HFFc6 (cell line): ENCODE measurements around the gene DUT. TPM values are rescaled to one million over a fixed set of nuclear protein-coding genes. Genes with fewer than 3 reads are reported as not detected.

Experiments
- DNase-seq: peaks from one replicate; pipeline ENCODE4 v3.0.0-alpha.2; 2018
- H3K27ac Mint-ChIP-seq: 2 replicates; pipeline ENCODE4 v1.8.0; 2020; ENCODE audit warnings: mild to moderate bottlenecking, mixed read lengths
- H3K27me3 Mint-ChIP-seq: 2 replicates; pipeline ENCODE4 v1.8.0; 2021; ENCODE audit warnings: mild to moderate bottlenecking, moderate library complexity, mixed read lengths; ENCODE audit not compliant: insufficient read depth
- H3K36me3 Mint-ChIP-seq: 2 replicates; pipeline ENCODE4 v1.8.0; 2021; ENCODE audit warnings: low read depth, mixed read lengths
- H3K4me1 Mint-ChIP-seq: 2 replicates; pipeline ENCODE4 v1.8.0; 2020; ENCODE audit warnings: low read depth, mixed read lengths
- H3K4me3 Mint-ChIP-seq: 2 replicates; pipeline ENCODE4 v1.8.0; 2020; ENCODE audit warnings: mild to moderate bottlenecking, moderate library complexity, mixed read lengths
- H3K9me3 Mint-ChIP-seq: 2 replicates; pipeline ENCODE4 v1.8.0; 2020; ENCODE audit warnings: mild to moderate bottlenecking, mixed read lengths
- total RNA-seq, 6 experiments: library from RNA; stranded (reverse); fragmentation: NEBNext Ultra II Directional; extraction: Animal tissue kit (Norgen Biotek cat#: 25700); gene quantifications; 2 replicates in 1 of 6; 3 replicates in 5 of 6; pipeline ENCODE4 v1.2.3, GENCODE V29; 2021
- TF ChIP-seq, protein P1 (sequence below): fragments of 200-600 bp; sonication (generic); IDR thresholded peaks from 2 replicates; pipeline ENCODE4 v1.5.0; 2021; ENCODE audit warnings: antibody characterized with exemption, mild to moderate bottlenecking

The DUT gene
- total RNA-seq, 6 experiments from 2014 or later, result 86.0 to 130 (median 114) TPM

GRCh38 chr15:48336940-48337339, 5.7 kb downstream of the DUT start:
- H3K4me1 Mint-ChIP-seq, result peaks cover 40% of the 10 kb centered on the region
- no peaks in the 10 kb centered on the region for H3K9me3 Mint-ChIP-seq
- DNase-seq, result no peak
- TF ChIP-seq, protein P1, sequence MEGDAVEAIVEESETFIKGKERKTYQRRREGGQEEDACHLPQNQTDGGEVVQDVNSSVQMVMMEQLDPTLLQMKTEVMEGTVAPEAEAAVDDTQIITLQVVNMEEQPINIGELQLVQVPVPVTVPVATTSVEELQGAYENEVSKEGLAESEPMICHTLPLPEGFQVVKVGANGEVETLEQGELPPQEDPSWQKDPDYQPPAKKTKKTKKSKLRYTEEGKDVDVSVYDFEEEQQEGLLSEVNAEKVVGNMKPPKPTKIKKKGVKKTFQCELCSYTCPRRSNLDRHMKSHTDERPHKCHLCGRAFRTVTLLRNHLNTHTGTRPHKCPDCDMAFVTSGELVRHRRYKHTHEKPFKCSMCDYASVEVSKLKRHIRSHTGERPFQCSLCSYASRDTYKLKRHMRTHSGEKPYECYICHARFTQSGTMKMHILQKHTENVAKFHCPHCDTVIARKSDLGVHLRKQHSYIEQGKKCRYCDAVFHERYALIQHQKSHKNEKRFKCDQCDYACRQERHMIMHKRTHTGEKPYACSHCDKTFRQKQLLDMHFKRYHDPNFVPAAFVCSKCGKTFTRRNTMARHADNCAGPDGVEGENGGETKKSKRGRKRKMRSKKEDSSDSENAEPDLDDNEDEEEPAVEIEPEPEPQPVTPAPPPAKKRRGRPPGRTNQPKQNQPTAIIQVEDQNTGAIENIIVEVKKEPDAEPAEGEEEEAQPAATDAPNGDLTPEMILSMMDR, result peak; percentile 65
- no peak overlapping the region for H3K27ac Mint-ChIP-seq
- H3K36me3 Mint-ChIP-seq, result peaks cover 5% of the 10 kb centered on the region; the same call in 1 of the 2 replicates
- H3K27me3 Mint-ChIP-seq, result no peaks in the 10 kb centered on the region
- no peak overlapping the region for H3K4me3 Mint-ChIP-seq

DNA sequence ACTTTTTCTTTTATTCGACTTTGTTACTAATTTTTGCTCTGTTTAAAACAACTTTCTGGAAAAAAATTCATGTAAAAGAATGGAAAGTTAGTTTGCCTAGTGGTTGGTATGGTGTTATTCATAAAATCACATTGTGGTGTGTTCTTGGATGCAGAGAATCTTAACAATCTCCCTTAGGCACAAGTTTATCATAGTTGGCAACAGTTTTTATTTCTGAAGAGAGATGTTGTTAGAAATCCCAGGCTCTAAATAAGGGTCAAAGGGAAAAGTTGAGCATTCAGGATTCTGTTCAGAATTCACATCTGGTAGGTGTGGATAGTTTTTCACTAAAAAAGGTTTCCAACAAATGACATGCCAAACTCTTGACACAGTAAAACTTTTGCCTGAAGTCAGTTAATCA, 6.4 kb downstream of the DUT start:
- Mint-ChIP-seq H3K27me3 (no peaks in the 10 kb centered on the region), H3K27ac (0 out of 2 replicates have a peak overlapping the region, but pooled peaks have one; percentile 18), H3K9me3 (no peaks in the 10 kb centered on the region), H3K4me1 (peaks cover 36% of the 10 kb centered on the region), H3K36me3 (peaks cover 5% of the 10 kb centered on the region; the same call in 1 of the 2 replicates), H3K4me3 (no peak overlapping the region)
- DNase-seq, result peak; percentile 32
- TF ChIP-seq, protein P1, result no peak

GRCh38 chr15:48340111-48340510, 8.9 kb downstream of the DUT start:
- DNase-seq, result no peak

GRCh38 chr15:48343865-48344264, 12.6 kb downstream of the DUT start:
- Mint-ChIP-seq H3K27me3 (no peaks in the 10 kb centered on the region), H3K9me3 (no peaks in the 10 kb centered on the region), H3K4me3 (no peak overlapping the region), H3K36me3 (no peaks in the 10 kb centered on the region; the same call in none of the 2 replicates), H3K4me1 (no peaks in the 10 kb centered on the region), H3K27ac (no peak overlapping the region)
- TF ChIP-seq, protein P1, result no peak
- no peak for DNase-seq

More at GRCh38 chr15:48340111-48340510, 8.9 kb downstream of the DUT start:
- Mint-ChIP-seq H3K36me3 (no peaks in the 10 kb centered on the region; the same call in none of the 2 replicates), H3K27ac (no peak overlapping the region), H3K4me1 (peaks cover 16% of the 10 kb centered on the region), H3K9me3 (no peaks in the 10 kb centered on the region), H3K27me3 (no peaks in the 10 kb centered on the region), H3K4me3 (no peak overlapping the region)
- TF ChIP-seq, protein P1, result no peak

DNA sequence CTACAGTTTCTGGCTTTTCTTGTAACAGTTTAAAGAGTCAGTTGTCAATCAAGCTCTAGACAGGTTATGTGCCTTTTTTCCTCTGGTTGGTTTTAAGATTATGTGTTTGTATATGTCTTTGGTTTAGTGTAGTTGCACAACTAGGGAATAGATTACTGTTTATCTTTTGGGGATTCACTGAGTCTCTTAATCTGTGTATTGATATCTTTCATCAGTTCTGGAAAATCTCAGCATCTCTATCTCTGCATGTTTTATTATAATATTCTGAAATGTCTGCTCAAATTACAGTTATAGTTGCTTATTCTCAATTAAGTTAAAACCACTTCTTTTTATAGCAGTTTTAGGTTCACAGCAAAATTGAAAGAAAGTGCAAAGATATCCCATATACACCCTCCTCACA, 14.3 kb downstream of the DUT start:
- no peak for DNase-seq
- TF ChIP-seq, protein P1, result no peak
- Mint-ChIP-seq H3K27ac (no peak overlapping the region), H3K4me1 (no peaks in the 10 kb centered on the region), H3K4me3 (no peak overlapping the region), H3K36me3 (no peaks in the 10 kb centered on the region; the same call in none of the 2 replicates), H3K9me3 (no peaks in the 10 kb centered on the region), H3K27me3 (peaks cover 2% of the 10 kb centered on the region; the same call in 1 of the 2 replicates)
